ENCODE measurements around the gene CDH13. TPM values are rescaled to one million over a fixed set of nuclear protein-coding genes. Genes with fewer than 3 reads are reported as not detected.

Gene CDH13
- total and polyA plus RNA-seq, 2 experiments from 2014 or later, result 2.9 to 4.8 TPM

GRCh38 chr16:82703161-82703560 lies 76.4 kb downstream of the CDH13 start:
- Histone ChIP-seq H3K4me3 (no peak overlapping the region), H3K9me3 (ENCODE audit: low read depth) (no peaks in the 10 kb centered on the region), H3K36me3 (no peaks in the 10 kb centered on the region), H3K27me3 (no peaks in the 10 kb centered on the region), H3K27ac (no peak overlapping the region), H3K4me1 (ENCODE audit: low read depth) (peaks cover 7% of the 10 kb centered on the region)
- no peak for TF ChIP-seq CTCF (IDR thresholded peaks at IDR 0.05; ENCODE audit: low read depth, low read length)
- no peak for DNase-seq (ENCODE audit: low read depth in 1 of 2, low spot score in 1 of 2)

GRCh38 chr16:82703871-82704768 lies 77.4 kb downstream of the CDH13 start:
- Histone ChIP-seq H3K9me3 (ENCODE audit: low read depth) (no peaks in the 10 kb centered on the region), H3K4me3 (no peak overlapping the region), H3K27ac (no peak overlapping the region), H3K36me3 (no peaks in the 10 kb centered on the region), H3K27me3 (no peaks in the 10 kb centered on the region), H3K4me1 (ENCODE audit: low read depth) (peaks cover 7% of the 10 kb centered on the region)
- no peak for DNase-seq (ENCODE audit: low read depth in 1 of 2, low spot score in 1 of 2)
- TF ChIP-seq CTCF (IDR thresholded peaks at IDR 0.05; ENCODE audit: low read depth, low read length), result no peak

- TF ChIP-seq CTCF (IDR thresholded peaks at IDR 0.05; ENCODE audit: low read depth, low read length), result no peak
- Histone ChIP-seq H3K27ac (no peak overlapping the region), H3K9me3 (ENCODE audit: low read depth) (no peaks in the 10 kb centered on the region), H3K36me3 (no peaks in the 10 kb centered on the region), H3K4me1 (ENCODE audit: low read depth) (peaks cover 4% of the 10 kb centered on the region), H3K4me3 (no peak overlapping the region), H3K27me3 (no peaks in the 10 kb centered on the region)
- DNase-seq (ENCODE audit: low read depth in 1 of 2, low spot score in 1 of 2), result no peak
Measured at GRCh38 chr16:82709987-82710386, 83.2 kb downstream of the CDH13 start.

- no peaks in the 10 kb centered on the region for H3K36me3 ChIP-seq
- peaks cover 9% of the 10 kb centered on the region for H3K4me1 ChIP-seq (ENCODE audit: low read depth)
- no peak for DNase-seq (ENCODE audit: low read depth in 1 of 2, low spot score in 1 of 2)
- no peak overlapping the region for H3K4me3 ChIP-seq
- no peak for TF ChIP-seq CTCF (IDR thresholded peaks at IDR 0.05; ENCODE audit: low read depth, low read length)
- H3K27ac ChIP-seq, result no peak overlapping the region
- no peaks in the 10 kb centered on the region for H3K27me3 ChIP-seq
- H3K9me3 ChIP-seq (ENCODE audit: low read depth), result no peaks in the 10 kb centered on the region
Measured at GRCh38 chr16:82713778-82714177, 87.0 kb downstream of the CDH13 start.

GRCh38 chr16:82715160-82715559 lies 88.4 kb downstream of the CDH13 start:
- H3K4me1 ChIP-seq (ENCODE audit: low read depth), result peaks cover 9% of the 10 kb centered on the region
- H3K27me3 ChIP-seq, result no peaks in the 10 kb centered on the region
- H3K27ac ChIP-seq, result no peak overlapping the region
- no peaks in the 10 kb centered on the region for H3K9me3 ChIP-seq (ENCODE audit: low read depth)
- no peak overlapping the region for H3K4me3 ChIP-seq
- no peak for DNase-seq (ENCODE audit: low read depth in 1 of 2, low spot score in 1 of 2)
- TF ChIP-seq CTCF (IDR thresholded peaks at IDR 0.05; ENCODE audit: low read depth, low read length), result no peak
- no peaks in the 10 kb centered on the region for H3K36me3 ChIP-seq

Data from cardiac muscle cell (in vitro differentiated cells and primary cell).